Neuronal stem cell (in vitro differentiated cells): ENCODE results near the gene BNIP5.

Source experiments
- DNase-seq: peaks from one replicate; pipeline ENCODE4 v3.0.0-alpha.2; 2013; ENCODE audit warnings: low spot score
- H2AFZ ChIP-seq: one replicate; pipeline ENCODE4 v1.6.1; 2013; ENCODE audit warnings: mild to moderate bottlenecking, low read length, inconsistent platforms
- H2AK5ac ChIP-seq: 2 replicates; pipeline ENCODE4 v1.6.1; 2013; ENCODE audit warnings: low read depth, mild to moderate bottlenecking, inconsistent platforms, low read length, moderate library complexity, mixed read lengths
- H2BK120ac ChIP-seq: 2 replicates; pipeline ENCODE4 v1.6.1; 2013; ENCODE audit warnings: low read depth, mild to moderate bottlenecking, inconsistent platforms, low read length, moderate library complexity, mixed read lengths
- H2BK12ac ChIP-seq: one replicate; pipeline ENCODE4 v1.6.1; 2013; ENCODE audit warnings: low read length, inconsistent platforms
- H2BK15ac ChIP-seq: 2 replicates; pipeline ENCODE4 v1.6.1; 2013; ENCODE audit warnings: mild to moderate bottlenecking, low read length, inconsistent platforms, mixed read lengths
- H2BK5ac ChIP-seq: one replicate; pipeline ENCODE4 v1.6.1; 2013; ENCODE audit warnings: inconsistent platforms, mild to moderate bottlenecking, low read length, moderate library complexity
- H3K14ac ChIP-seq: one replicate; pipeline ENCODE4 v1.6.1; 2013; ENCODE audit warnings: low read length, inconsistent platforms
- H3K18ac ChIP-seq: 2 replicates; pipeline ENCODE4 v1.6.1; 2013; ENCODE audit warnings: low read length, inconsistent platforms
- H3K23ac ChIP-seq: 2 replicates; pipeline ENCODE4 v1.6.1; 2013; ENCODE audit warnings: low read depth, mild to moderate bottlenecking, mixed read lengths, low read length, inconsistent platforms; ENCODE audit not compliant: poor library complexity
- H3K27ac ChIP-seq: replicated peaks from 3 replicates; pipeline ENCODE4 v1.5.1; 2013; ENCODE audit warnings: low read length, inconsistent platforms
- H3K27me3 ChIP-seq, 3 experiments: 2 replicates each; pipeline ENCODE4 v1.6.1; 2013; ENCODE audit warnings: low read length in 3 of 3, mild to moderate bottlenecking in 2 of 3, inconsistent platforms in 1 of 3, low read depth in 1 of 3, mixed read lengths in 1 of 3, moderate library complexity in 1 of 3; ENCODE audit not compliant: control insufficient read depth in 3 of 3, insufficient read depth in 3 of 3
- H3K36me3 ChIP-seq, 2 donors: replicated peaks in 1 of 2; 2 replicates each; pipeline ENCODE4 v1.6.1; 2013; ENCODE audit warnings: low read length in 2 of 2; ENCODE audit not compliant: control insufficient read depth in 2 of 2, insufficient read depth in 2 of 2
- H3K4ac ChIP-seq: 2 replicates; pipeline ENCODE4 v1.6.1; 2013; ENCODE audit warnings: inconsistent platforms, mild to moderate bottlenecking, low read length, moderate library complexity
- H3K4me1 ChIP-seq, 2 donors: 1 replicate in 1 of 2; 2 replicates in 1 of 2; pipeline ENCODE4 v1.6.1; 2013; ENCODE audit warnings: low read length in 2 of 2, low read depth in 1 of 2; ENCODE audit not compliant: control insufficient read depth in 2 of 2, insufficient read depth in 1 of 2
- H3K4me2 ChIP-seq: one replicate; pipeline ENCODE4 v1.6.1; 2013; ENCODE audit warnings: mild to moderate bottlenecking, low read length, inconsistent platforms; ENCODE audit not compliant: insufficient read depth, poor library complexity, severe bottlenecking
- H3K4me3 ChIP-seq, 2 donors: 2 replicates each; pipeline ENCODE4 v1.5.1; 2013; ENCODE audit warnings: low read length in 2 of 2, mild to moderate bottlenecking in 2 of 2, inconsistent platforms in 1 of 2, moderate library complexity in 1 of 2
- H3K79me1 ChIP-seq: one replicate; pipeline ENCODE4 v1.6.1; 2013; ENCODE audit warnings: low read depth, mild to moderate bottlenecking, inconsistent platforms, low read length, moderate library complexity
- H3K9ac ChIP-seq: one replicate; pipeline ENCODE4 v1.6.1; 2013; ENCODE audit warnings: mild to moderate bottlenecking, low read depth, low read length, inconsistent platforms; ENCODE audit not compliant: poor library complexity
- H3K9me3 ChIP-seq, 2 donors: replicated peaks in 1 of 2; 2 replicates each; pipeline versions ENCODE3 to v1.6.1; 2013; ENCODE audit warnings: low read length in 2 of 2, mild to moderate bottlenecking in 2 of 2, inconsistent platforms in 1 of 2, low read depth in 1 of 2, mixed read lengths in 1 of 2, moderate library complexity in 1 of 2; ENCODE audit not compliant: control insufficient read depth in 2 of 2, insufficient read depth in 1 of 2
- H4K8ac ChIP-seq: one replicate; pipeline ENCODE4 v1.6.1; 2013; ENCODE audit warnings: low read depth, mild to moderate bottlenecking, inconsistent platforms, low read length, moderate library complexity
- H4K91ac ChIP-seq: one replicate; pipeline ENCODE4 v1.6.1; 2013; ENCODE audit warnings: low read length, low read depth, mild to moderate bottlenecking, inconsistent platforms; ENCODE audit not compliant: poor library complexity
- WGBS, 2 donors: extraction: QIAGEN DNeasy Blood & Tissue Kit; methylation state at CpG; one replicate each; pipeline ENCODE4 v1.1.7; 2013; ENCODE audit warnings: missing lambda C conversion rate in 2 of 2, mixed read lengths in 1 of 2; ENCODE audit not compliant: insufficient read length in 2 of 2, insufficient replicate concordance in 1 of 2; ENCODE audit errors: extremely low coverage in 2 of 2; 5-methylcytosine and 5-hydroxymethylcytosine counted together

BNIP5 gene

GRCh38 chr6:36301781-36302180 lies 34.9 kb downstream of the BNIP5 start:
- H2AFZ ChIP-seq: no peak overlapping the region
- H2BK12ac ChIP-seq: no peak overlapping the region
- no peaks in the 10 kb centered on the region for H3K79me1 ChIP-seq
- no peak overlapping the region for H3K9ac ChIP-seq
- no peak overlapping the region for H3K14ac ChIP-seq
- WGBS, 2 donors: no CpG with 5 or more reads among the region's 7 CpGs
- H2BK120ac ChIP-seq: no peak overlapping the region
- no peak overlapping the region for H3K4me2 ChIP-seq
- H2AK5ac ChIP-seq: peak overlapping the region; percentile 13
- no peak for DNase-seq
- no peaks in the 10 kb centered on the region for H3K36me3 ChIP-seq
- H3K27me3 ChIP-seq: no peaks in the 10 kb centered on the region
- H3K18ac ChIP-seq: no peak overlapping the region
- H2BK5ac ChIP-seq: no peak overlapping the region
- no peak overlapping the region for H3K23ac ChIP-seq
- H4K8ac ChIP-seq: no peak overlapping the region
- H3K4me1 ChIP-seq: peaks cover 6 to 8% of the 10 kb centered on the region in 2 donors
- no peak overlapping the region for H3K4ac ChIP-seq
- no peak overlapping the region for H4K91ac ChIP-seq
- H3K9me3 ChIP-seq: no peaks in the 10 kb centered on the region
- H3K27ac ChIP-seq: no peak overlapping the region
- H2BK15ac ChIP-seq: no peak overlapping the region
- no peak overlapping the region for H3K4me3 ChIP-seq

- H2BK5ac ChIP-seq: no peak overlapping the region
These were observed 35.5 kb downstream of the BNIP5 start for GRCh38 chr6:36301085-36301658.

GRCh38 chr6:36298027-36298426 lies 38.7 kb downstream of the BNIP5 start:
- no CpG with 5 or more reads among the region's 4 CpGs for WGBS, 2 donors
- Histone ChIP-seq H2BK5ac (no peak overlapping the region), H3K23ac (no peak overlapping the region), H4K8ac (no peak overlapping the region), H3K18ac (no peak overlapping the region), H2BK15ac (no peak overlapping the region), H3K14ac (no peak overlapping the region), H3K79me1 (no peaks in the 10 kb centered on the region), H3K4me3 (no peak overlapping the region), H4K91ac (no peak overlapping the region), H3K27ac (no peak overlapping the region), H3K9ac (no peak overlapping the region), H3K4ac (no peak overlapping the region), H2AFZ (no peak overlapping the region), H3K36me3 (no peaks in the 10 kb centered on the region), H3K9me3 (no peaks in the 10 kb centered on the region), H2BK12ac (no peak overlapping the region), H3K27me3 (peaks cover 0 to 9% (median 0%) of the 10 kb centered on the region in 3 experiments), H3K4me1 (peaks cover 0 to 4% of the 10 kb centered on the region in 2 donors), H3K4me2 (no peak overlapping the region), H2BK120ac (no peak overlapping the region), H2AK5ac (no peak overlapping the region)
- DNase-seq: no peak

More at GRCh38 chr6:36301085-36301658, 35.5 kb downstream of the BNIP5 start:
- Histone ChIP-seq H3K27me3 (no peaks in the 10 kb centered on the region), H3K23ac (no peak overlapping the region), H3K4ac (no peak overlapping the region), H2AK5ac (no peak overlapping the region), H2BK120ac (no peak overlapping the region), H3K4me2 (no peak overlapping the region), H3K4me1 (peaks cover under 1 to 4% of the 10 kb centered on the region in 2 donors), H2AFZ (no peak overlapping the region), H3K79me1 (no peaks in the 10 kb centered on the region), H3K14ac (no peak overlapping the region), H3K9ac (no peak overlapping the region), H3K36me3 (no peaks in the 10 kb centered on the region), H3K18ac (peak overlapping the region; percentile 51), H2BK12ac (no peak overlapping the region), H3K9me3 (no peaks in the 10 kb centered on the region), H4K91ac (no peak overlapping the region), H4K8ac (no peak overlapping the region), H2BK15ac (no peak overlapping the region), H3K27ac (no peak overlapping the region), H3K4me3 (peak overlapping the region in 1 of 2 donors; percentile 71)
- no CpG with 5 or more reads among the region's 10 CpGs for WGBS, 2 donors
- DNase-seq: no peak

GRCh38 chr6:36297511-36297910 lies 39.2 kb downstream of the BNIP5 start:
- WGBS, 2 donors: no CpG with 5 or more reads among the region's 7 CpGs
- H3K4me2 ChIP-seq: no peak overlapping the region

More at GRCh38 chr6:36297511-36297910, 39.2 kb downstream of the BNIP5 start:
- no peaks in the 10 kb centered on the region for H3K9me3 ChIP-seq
- no peak overlapping the region for H3K27ac ChIP-seq
- H4K91ac ChIP-seq: no peak overlapping the region
- H2AK5ac ChIP-seq: no peak overlapping the region
- no peak overlapping the region for H3K14ac ChIP-seq
- H3K4me3 ChIP-seq: no peak overlapping the region
- peak overlapping the region; percentile 21 for H2BK5ac ChIP-seq
- H3K23ac ChIP-seq: no peak overlapping the region
- no peak overlapping the region for H2BK120ac ChIP-seq
- peaks cover 0 to 4% of the 10 kb centered on the region in 2 donors for H3K4me1 ChIP-seq
- H3K18ac ChIP-seq: peak overlapping the region; percentile 17
- H2AFZ ChIP-seq: no peak overlapping the region
- no peak overlapping the region for H3K9ac ChIP-seq
- DNase-seq: no peak
- H2BK15ac ChIP-seq: no peak overlapping the region
- H4K8ac ChIP-seq: no peak overlapping the region
- no peak overlapping the region for H2BK12ac ChIP-seq
- no peak overlapping the region for H3K4ac ChIP-seq
- H3K27me3 ChIP-seq: peaks cover 0 to 13% (median 0%) of the 10 kb centered on the region in 3 experiments
- H3K79me1 ChIP-seq: no peaks in the 10 kb centered on the region
- H3K36me3 ChIP-seq: no peaks in the 10 kb centered on the region
